GM13977 (cell line): ENCODE data around the gene SH2D6.
"Not testable (repeated sequence)": the region's sequence is repeated elsewhere in the genome, so short reads cannot be mapped to it uniquely, and the experiment has no call there.

Source experiments
- DNase-seq: peaks from one replicate; pipeline ENCODE4 v3.0.0; 2012; ENCODE audit warnings: low spot score
- CTCF ChIP-seq: IDR thresholded peaks from 2 replicates; pipeline ENCODE4 v1.5.1; 2012; ENCODE audit warnings: mild to moderate bottlenecking, control low read depth; ENCODE audit not compliant: insufficient read depth; ENCODE audit errors: extremely low read depth, missing control alignments
- in situ Hi-C: fragments of 300-500 bp; cut with MboI; formaldehyde crosslinking; loops from one replicate; pipeline ENCODE4 v1.12.0; 2022; ENCODE audit warnings: low sequenced_read_pairs, low pct_unique_long_range_greater_than_20kb, mixed read lengths, inconsistent platforms; ENCODE audit not compliant: unreplicated experiment

The SH2D6 gene

GRCh38 chr2:85477884-85478283 is 59.4 kb downstream of the SH2D6 start:
- DNase-seq: no peak
- in situ Hi-C loops: no loop called here

GRCh38 chr2:85481818-85482777 is 63.6 kb downstream of the SH2D6 start:
- in situ Hi-C loops: no loop called here
- no peak for DNase-seq
- TF ChIP-seq CTCF: no peak

More at GRCh38 chr2:85477884-85478283, 59.4 kb downstream of the SH2D6 start:
- TF ChIP-seq CTCF: no peak

- in situ Hi-C loops, DNase-seq: not testable (repeated sequence)
These were observed 66.1 kb downstream of the SH2D6 start for GRCh38 chr2:85484615-85485014.

- in situ Hi-C loops: no loop called here
These were observed 67.3 kb downstream of the SH2D6 start for GRCh38 chr2:85485815-85486214.

More at GRCh38 chr2:85485815-85486214, 67.3 kb downstream of the SH2D6 start:
- no peak for DNase-seq
- TF ChIP-seq CTCF: no peak
